GM19395 (cell line): ENCODE measurements around the gene BTC.
"Not testable (repeated sequence)": the region's sequence is repeated elsewhere in the genome, so short reads cannot be mapped to it uniquely, and the experiment has no call there.

Experiments
- ATAC-seq: cut with Tn5 transposase; IDR thresholded peaks from one replicate; pipeline ENCODE4 v1.9.1; 2021; ENCODE audit warnings: mild to moderate bottlenecking, moderate library complexity; ENCODE audit not compliant: unreplicated experiment

The BTC gene

DNA sequence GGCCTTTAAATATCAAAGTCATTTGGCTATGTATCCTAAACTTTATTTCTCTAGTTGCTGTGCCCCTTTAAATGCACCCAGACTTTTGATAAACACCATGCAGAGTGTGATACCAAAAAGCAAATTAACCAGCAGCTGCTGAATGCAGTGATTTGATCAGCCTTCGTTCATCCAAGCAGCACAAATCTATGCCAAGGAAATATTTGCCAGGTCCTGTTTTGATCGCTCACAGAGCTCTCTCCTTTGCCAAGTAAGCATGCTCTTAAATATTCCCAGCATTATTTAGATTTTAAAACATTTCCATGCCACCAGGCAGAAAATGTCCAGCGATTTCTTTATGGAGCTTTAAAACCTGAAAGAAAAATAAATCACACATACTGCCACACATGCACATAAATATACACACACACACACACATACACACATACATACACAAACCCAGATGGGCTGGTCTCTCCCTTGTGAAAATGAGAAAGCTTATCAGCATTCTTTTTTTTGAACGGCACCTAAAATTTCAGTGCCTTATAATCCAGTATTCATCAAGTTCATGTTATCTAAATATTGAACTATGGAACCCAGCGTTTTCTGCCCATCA is 35.7 kb downstream of the BTC start:
- ATAC-seq: no peak

DNA sequence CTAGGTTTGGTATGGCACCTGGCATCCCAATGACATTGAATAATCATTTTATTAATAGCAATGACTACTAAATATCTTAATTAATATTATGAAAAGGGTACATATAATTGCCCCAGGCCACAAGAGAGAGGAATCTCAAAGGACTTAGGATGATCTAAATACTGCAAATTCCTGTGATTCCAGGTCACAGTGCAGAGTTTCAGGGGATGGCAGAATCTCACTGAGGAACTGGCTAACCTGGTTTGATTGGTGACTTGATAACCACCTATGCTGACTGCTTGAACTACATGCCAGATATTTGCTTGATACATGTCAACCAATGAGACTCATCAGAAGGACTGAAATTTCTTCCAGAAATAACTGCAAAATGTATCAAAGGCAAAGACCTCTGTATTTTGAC is 37.2 kb downstream of the BTC start:
- ATAC-seq: no peak

DNA sequence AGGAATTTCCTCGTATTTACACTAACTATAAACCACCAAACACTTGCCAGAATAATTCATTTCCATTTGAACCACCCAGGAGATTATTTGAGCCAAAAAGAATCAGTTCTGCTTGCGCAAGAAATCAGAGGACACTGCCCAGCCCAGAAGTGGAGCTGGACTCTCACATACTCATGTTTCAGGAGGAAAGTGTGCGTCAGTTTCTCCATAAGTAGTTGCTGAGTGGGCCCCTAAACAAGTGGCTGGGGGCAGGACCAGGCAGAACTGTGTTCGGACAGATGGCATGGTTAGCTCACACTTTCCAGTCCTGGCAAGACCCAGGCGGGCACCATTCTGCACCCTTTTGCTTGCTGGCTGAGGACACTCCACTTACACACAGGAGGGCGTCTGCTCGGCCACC is 38.8 kb downstream of the BTC start:
- ATAC-seq: no peak

DNA sequence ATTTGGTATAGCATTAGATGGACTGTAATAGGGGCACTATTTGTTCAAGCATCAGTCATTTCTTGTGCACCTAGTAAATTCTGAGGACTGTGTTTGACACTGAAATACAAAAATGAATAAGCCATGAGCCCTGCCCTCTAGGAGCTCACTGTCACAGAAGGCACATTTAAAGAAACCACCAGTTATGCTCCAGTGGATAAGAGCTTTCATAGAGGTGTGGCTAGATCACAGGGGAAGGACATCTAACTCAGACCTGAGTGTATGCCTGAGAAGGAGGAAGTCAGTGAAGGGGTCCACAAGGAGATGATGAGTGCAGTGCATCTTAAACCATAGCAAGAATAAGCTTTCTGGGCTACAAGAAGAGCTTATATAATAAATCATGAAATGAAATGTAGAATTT is 40.1 kb downstream of the BTC start:
- peak; percentile 96 for ATAC-seq

DNA sequence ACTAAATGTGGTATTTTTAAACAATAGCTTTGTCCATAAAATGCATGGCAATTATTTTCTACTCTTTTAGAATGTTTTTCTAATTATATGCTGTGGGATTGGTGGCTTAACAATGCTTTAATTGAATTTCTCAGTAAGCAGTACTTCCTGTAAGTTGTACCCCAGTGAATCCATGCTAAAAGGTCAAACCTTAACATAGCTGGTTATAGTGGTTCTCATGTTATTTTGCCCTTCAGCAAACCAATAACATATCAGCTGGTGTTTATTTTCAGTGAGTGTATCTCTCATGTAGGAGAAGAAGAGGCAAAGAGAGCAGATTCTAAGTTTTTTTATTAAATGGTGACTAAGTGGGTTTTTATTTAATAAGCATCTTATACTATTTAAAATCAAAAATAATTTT is 41.5 kb downstream of the BTC start:
- ATAC-seq: no peak

DNA sequence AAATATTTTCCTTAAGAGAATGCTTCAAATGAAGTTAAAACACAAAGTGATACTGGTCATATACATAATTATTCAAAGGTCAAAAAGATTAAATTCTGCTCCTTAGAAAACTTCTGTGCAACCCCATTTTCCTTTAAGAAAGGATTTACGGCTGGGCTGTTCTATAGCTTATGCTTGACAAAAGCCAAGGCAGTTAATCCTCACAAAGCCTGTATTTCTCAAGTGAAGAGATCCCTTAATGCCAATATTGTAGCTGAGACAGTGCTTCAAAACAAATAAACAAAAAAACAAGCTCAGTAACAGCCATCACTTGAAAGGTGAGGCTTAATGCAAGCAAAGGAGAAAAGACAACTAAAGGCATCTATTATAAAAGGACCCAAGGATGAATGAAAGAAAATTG is 42.5 kb downstream of the BTC start:
- no peak for ATAC-seq

DNA sequence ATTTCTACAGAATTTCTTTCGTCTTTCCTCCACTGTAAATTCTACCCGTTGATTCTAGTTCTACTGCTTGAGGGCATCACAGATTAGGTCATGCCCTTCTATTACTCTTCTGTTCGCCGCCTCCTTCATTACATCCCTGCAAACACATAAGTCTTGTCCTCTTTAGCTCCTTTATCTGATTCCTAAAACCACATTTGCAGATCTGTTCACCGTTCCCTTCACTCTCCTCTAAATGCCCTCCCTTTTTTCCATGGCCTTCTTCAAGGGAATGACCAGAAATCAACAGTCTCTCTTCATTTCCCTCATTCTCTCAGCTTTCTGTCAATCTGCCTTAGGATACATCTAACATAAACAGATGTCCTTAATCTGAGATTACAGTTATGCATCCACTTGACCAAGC is 43.1 kb downstream of the BTC start:
- ATAC-seq: no peak

DNA sequence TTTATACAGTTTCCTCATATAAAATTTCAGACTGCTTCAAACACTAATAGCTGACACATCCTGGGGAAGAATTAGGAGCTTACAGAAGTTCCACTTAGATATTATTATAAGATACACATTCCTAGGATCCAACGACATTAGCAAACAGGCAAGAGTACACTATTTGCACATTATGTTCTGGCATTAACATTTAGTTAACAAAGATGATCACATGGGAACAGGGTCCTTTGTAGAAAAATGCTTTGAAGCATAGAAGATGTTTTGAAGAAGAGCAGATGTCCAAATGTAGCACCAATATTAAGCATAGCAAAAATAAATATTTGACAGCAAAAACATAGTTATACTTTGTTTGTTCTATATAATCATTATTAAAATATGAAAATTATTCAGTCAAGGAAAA is 52.1 kb downstream of the BTC start:
- ATAC-seq: no peak

DNA sequence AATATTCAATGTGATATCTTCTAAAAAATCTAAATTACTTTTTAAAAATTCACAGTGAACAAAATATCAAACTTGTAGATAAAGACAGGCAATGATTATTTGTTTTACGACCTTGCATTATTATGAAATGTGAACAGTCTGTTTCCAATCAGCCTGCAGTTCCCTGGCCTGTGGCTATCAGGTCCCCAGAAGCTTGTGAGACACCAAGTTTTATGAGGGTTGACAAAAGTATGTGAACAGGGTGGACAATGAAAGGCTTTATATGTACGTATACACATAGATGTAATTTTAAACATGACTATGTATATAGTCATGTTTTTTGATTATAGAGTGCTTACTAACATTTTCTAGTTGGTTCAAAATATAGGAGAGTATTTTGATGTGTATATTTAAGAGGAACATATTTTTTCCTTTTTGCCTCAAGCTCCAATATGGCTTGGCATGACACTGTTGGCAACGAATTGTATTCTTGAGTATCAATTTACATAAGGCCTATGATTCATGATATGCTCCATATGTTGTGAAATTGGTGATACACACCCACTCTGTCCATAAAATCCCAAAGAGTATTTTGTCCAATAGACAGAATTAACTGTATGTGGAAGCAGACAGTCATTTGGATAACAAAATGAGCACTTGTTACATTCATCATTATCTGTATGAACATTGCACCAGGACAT is 55.7 kb downstream of the BTC start:
- no peak for ATAC-seq

DNA sequence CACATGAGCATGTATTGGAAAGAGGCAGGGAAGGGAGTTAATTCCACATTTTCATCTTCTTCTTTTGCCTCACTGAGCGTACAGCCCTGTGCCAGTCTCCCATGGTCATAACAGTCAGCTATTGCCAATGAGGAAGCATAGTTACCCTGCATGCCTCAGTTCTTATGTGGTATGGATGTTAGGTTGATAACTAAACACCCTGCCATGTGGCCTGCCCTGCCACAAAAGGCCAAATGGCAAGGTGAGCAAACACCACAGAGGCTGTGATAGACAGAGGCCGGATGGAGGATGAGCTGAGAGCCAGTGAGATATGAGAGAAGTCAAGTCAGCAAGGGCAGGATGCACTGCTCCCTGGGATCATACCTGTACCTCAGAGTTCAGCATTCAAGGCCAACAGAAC is 59.3 kb downstream of the BTC start:
- no peak for ATAC-seq

DNA sequence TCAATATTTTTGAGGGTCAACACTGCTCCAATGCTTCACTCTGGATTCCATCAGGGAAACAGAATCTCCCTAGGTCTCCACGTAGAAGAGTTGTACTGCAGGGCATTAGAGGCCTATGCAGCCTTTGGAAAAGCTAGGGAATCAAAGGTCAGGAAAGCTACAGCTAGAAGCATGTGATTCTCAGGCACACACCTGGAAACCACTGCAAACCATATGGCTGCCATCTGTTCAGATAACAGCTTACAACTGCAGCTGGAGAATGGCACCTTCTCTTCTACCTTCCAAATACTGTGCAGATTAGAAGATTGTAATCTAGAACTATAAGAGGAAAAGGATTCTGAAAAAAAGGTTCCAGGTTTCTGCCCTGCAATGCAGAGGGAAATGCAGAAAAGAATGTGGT is 60.6 kb downstream of the BTC start:
- ATAC-seq: no peak

DNA sequence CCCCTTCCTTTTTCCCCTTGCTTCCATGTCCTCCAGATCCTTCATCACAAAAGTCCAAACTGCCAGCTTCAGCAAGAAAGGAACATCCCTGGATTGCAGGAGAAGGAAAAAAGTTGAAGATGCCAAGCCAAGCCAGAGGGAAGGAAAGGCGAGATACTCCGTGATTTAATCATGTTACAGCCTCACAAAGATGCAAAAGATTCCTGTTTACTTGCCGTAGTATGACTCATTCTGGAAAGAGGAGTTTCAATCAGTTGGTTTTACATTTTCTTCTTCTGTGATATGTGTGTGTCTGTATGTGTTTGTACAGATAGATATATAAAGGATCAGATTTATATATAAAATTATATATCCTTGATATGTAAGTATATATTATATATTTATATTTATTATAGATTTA is 69.3 kb downstream of the BTC start:
- ATAC-seq: no peak

DNA sequence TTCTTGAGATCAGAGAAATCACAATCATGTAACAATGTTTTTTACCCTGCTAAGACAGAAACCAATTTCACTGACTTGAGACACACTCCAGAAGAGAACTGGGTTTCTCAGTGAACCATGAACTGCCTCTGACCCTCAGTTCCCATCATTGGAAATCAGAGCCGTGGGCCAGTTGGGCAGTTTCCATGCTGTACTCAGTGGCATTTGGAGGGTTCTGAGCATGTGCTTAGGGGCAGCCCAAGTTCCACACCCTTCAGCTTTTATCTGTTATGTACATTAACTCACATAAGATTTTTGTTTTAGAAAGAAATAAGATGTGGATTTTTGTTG is 77.9 kb downstream of the BTC start:
- no peak for ATAC-seq

DNA sequence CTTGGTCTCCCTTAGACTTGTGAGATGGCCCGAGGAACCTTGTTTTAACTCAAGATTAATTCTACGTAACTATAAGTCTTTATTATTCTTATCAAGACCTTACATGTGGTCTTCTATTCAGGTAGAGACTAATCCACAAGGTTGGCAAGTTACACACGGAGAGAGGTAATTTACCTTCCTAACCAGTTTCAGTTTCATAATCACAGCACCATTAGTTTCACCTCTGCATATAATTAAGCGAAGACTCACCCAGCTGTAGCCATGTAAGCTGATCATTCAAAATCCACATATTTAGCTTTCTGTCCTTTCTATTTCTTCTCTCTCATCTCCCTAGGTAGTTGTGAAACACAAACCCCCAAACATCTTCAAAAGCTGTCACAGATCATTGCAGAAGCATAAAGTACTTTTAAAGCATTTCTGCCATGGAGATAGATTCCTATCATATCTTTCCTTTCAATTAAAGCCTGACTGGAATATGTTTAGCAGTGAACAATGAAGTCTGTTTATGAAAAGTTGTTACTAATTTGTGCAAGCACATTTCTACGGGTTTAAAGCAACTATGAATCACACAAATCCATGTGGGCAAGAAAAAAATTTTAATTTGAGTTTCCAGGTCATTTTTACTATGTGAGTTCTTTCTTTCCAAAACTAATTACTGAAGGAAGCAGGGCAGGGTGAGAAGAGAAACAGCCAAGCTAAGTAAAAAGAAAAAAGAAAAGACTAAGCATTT is 78.5 kb downstream of the BTC start:
- peak; percentile 66 for ATAC-seq

DNA sequence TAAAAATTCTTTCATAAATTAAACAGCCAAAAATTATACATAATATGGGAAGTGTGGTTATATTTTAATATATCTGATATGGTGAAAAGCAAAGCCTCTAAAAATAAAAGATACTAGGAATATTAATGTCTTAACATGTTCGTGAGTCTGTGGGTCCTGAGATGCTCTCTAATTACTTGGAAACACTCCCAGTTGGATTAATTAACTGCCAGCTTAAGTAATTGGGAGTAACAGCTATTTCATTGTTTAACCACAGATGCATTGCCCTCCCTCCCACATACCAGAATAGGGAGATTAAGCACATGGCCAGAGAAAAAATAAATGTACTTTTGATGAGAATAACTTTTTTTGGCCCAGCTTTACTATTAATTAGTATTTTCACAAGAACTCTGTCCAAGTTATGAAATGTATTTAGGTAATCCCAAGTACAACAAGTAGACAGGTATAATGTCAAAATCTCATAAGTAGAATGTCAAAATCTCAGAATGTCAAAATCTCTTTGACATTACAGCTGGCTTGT is 79.7 kb downstream of the BTC start:
- ATAC-seq: no peak

DNA sequence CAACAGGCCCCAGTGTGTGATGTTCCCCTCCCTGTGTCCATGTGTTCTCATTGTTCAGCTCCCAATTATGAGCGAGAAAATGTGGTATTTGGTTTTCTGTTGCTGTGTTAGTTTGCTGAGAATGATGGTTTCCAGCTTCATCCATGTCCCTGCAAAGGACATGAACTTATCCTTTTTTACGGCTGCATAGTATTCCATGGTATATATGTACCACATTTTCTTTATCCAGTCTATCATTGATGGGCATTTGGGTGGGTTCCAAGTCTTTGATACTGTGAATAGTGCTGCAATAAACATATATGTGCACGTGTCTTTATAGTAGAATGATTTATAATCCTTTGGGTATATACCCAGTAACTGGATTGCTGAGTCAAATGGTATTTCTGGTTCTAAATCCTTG is 86.2 kb downstream of the BTC start:
- not testable (repeated sequence) for ATAC-seq
